CD4-positive, alpha-beta T cell (primary cell): ENCODE measurements around the gene STIP1. TPM values are rescaled to one million over a fixed set of nuclear protein-coding genes. Genes with fewer than 3 reads are reported as not detected.

Experiments
- ATAC-seq: fragments of 200-7000 bp; cut with Tn5 transposase; one replicate; pipeline ENCODE4 v1.10.0; 2022; ENCODE audit warnings: mild to moderate bottlenecking; ENCODE audit not compliant: poor library complexity
- CTCF ChIA-PET: fragments of 350-600 bp; sonication (Branson Sonifier 250); formaldehyde crosslinking; loops from one replicate; lab custom pipeline; 2021; ENCODE audit warnings: antibody characterized with exemption, inconsistent platforms; lab: Charles Lee
- POLR2A ChIA-PET: fragments of 350-600 bp; sonication (Branson Sonifier 250); formaldehyde crosslinking; loops from one replicate; lab custom pipeline; 2021; ENCODE audit warnings: antibody characterized with exemption, inconsistent platforms; lab: Charles Lee
- DNase-seq, 14 experiments: peaks; one replicate each; pipeline ENCODE4 v3.0.0-alpha.2; 2013 to 2020; ENCODE audit warnings: mixed read lengths in 2 of 14
- H3K27ac ChIP-seq, 2 donors: one replicate each; pipeline versions ENCODE4 v1.5.1 to v1.7.0; 2013; ENCODE audit warnings: low read length in 2 of 2, low read depth in 1 of 2, mild to moderate bottlenecking in 1 of 2
- H3K27me3 ChIP-seq, 2 experiments: 1 replicate in 1 of 2; 2 replicates in 1 of 2; pipeline versions ENCODE4 v1.6.1 to v1.7.0; 2013; ENCODE audit warnings: low read length in 2 of 2, control low read depth in 1 of 2, mild to moderate bottlenecking in 1 of 2, moderate library complexity in 1 of 2; ENCODE audit not compliant: insufficient read depth in 2 of 2, control insufficient read depth in 1 of 2
- H3K36me3 ChIP-seq: one replicate; pipeline ENCODE4 v1.6.1; 2013; ENCODE audit warnings: low read length, control low read depth; ENCODE audit not compliant: insufficient read depth
- H3K4me1 ChIP-seq: one replicate; pipeline ENCODE4 v1.6.1; 2013; ENCODE audit warnings: low read length, control low read depth; ENCODE audit not compliant: insufficient read depth
- H3K4me3 ChIP-seq: one replicate; pipeline ENCODE4 v1.5.1; 2013; ENCODE audit warnings: mild to moderate bottlenecking, low read length, moderate library complexity
- H3K9me3 ChIP-seq, 2 experiments: 1 replicate in 1 of 2; 2 replicates in 1 of 2; pipeline versions ENCODE4 v1.6.1 to v1.7.0; 2013; ENCODE audit warnings: low read length in 2 of 2, mild to moderate bottlenecking in 2 of 2, control low read depth in 1 of 2, moderate library complexity in 1 of 2; ENCODE audit not compliant: control insufficient read depth in 1 of 2, insufficient read depth in 1 of 2
- H3K27ac Mint-ChIP-seq: one replicate; pipeline ENCODE4 v1.8.0; 2020; ENCODE audit warnings: mixed read lengths
- H3K27me3 Mint-ChIP-seq: one replicate; pipeline ENCODE4 v1.8.0; 2021; ENCODE audit warnings: mixed read lengths
- H3K36me3 Mint-ChIP-seq: one replicate; pipeline ENCODE4 v1.8.0; 2021; ENCODE audit warnings: low read depth, mixed read lengths
- H3K4me1 Mint-ChIP-seq: one replicate; pipeline ENCODE4 v1.8.0; 2021; ENCODE audit warnings: low read depth, mixed read lengths
- H3K4me3 Mint-ChIP-seq: one replicate; pipeline ENCODE4 v1.8.0; 2020; ENCODE audit warnings: mild to moderate bottlenecking, mixed read lengths
- H3K9me3 Mint-ChIP-seq: one replicate; pipeline ENCODE4 v1.8.0; 2020; ENCODE audit warnings: mixed read lengths
- intact Hi-C, 2 experiments: fragments of 100-400 bp; cut with DNase I in 1 of 2; cut with micrococcal nuclease in 1 of 2; formaldehyde crosslinking; loops; one replicate each; pipeline versions ENCODE4 v1.15.1 to v1.9.0; 2023 to 2025; cut with DNase I, micrococcal nuclease
- total RNA-seq, 174 experiments: library from RNA in 2 of 174; stranded (reverse) in 2 of 174; gene quantifications; one replicate each; pipeline ENCODE4 v1.2.3 and lab custom pipeline; 2021 to 2026
- TF ChIP-seq, protein P1 (sequence below): fragments of 200-600 bp; IDR thresholded peaks from one replicate; pipeline ENCODE4 v1.8.0; 2022; ENCODE audit warnings: antibody characterized with exemption, mild to moderate bottlenecking

The STIP1 gene
- total RNA-seq, 2 experiments from 2014 or later = 29.0 to 37.5 TPM

GRCh38 chr11:64208796-64209562 lies 23.0 kb downstream of the STIP1 start:
- ChIA-PET POLR2A (interaction anchor here (0.7 to 7.1 kb wide), 11 partner anchors 16 to 109 kb away, joined by 3 to 116 read pairs (median 64); partner anchors contain the start of genes CATSPERZ, DNAJC4, ESRRA and NUDT22), CTCF (interaction anchor here (5.4 kb wide), 1 partner anchor 94 kb away, joined by 123 read pairs; the partner anchor contains the start of genes CATSPERZ and ESRRA)
- Histone ChIP-seq H3K36me3 (peaks cover 50% of the 10 kb centered on the region), H3K27ac (peak overlapping the region; percentile 86 to 90), H3K4me1 (peaks cover 61% of the 10 kb centered on the region), H3K9me3 (no peaks in the 10 kb centered on the region), H3K4me3 (peak overlapping the region; percentile 100), H3K27me3 (no peaks in the 10 kb centered on the region)
- Mint-ChIP-seq H3K9me3 (no peaks in the 10 kb centered on the region), H3K27ac (peak overlapping the region; percentile 93), H3K4me3 (peak overlapping the region; percentile 56), H3K4me1 (peaks cover 43% of the 10 kb centered on the region), H3K36me3 (peaks cover 71% of the 10 kb centered on the region), H3K27me3 (no peaks in the 10 kb centered on the region)
- intact Hi-C loops = loop anchor here (5.0 kb wide), 1 partner anchor 33 kb away; the partner anchor contains the start of gene FKBP2 (in 2 of the 2)
- no peak for DNase-seq
- TF ChIP-seq, protein P1, sequence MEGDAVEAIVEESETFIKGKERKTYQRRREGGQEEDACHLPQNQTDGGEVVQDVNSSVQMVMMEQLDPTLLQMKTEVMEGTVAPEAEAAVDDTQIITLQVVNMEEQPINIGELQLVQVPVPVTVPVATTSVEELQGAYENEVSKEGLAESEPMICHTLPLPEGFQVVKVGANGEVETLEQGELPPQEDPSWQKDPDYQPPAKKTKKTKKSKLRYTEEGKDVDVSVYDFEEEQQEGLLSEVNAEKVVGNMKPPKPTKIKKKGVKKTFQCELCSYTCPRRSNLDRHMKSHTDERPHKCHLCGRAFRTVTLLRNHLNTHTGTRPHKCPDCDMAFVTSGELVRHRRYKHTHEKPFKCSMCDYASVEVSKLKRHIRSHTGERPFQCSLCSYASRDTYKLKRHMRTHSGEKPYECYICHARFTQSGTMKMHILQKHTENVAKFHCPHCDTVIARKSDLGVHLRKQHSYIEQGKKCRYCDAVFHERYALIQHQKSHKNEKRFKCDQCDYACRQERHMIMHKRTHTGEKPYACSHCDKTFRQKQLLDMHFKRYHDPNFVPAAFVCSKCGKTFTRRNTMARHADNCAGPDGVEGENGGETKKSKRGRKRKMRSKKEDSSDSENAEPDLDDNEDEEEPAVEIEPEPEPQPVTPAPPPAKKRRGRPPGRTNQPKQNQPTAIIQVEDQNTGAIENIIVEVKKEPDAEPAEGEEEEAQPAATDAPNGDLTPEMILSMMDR = no peak
- ATAC-seq = no peak

GRCh38 chr11:64209563-64209843 lies 23.5 kb downstream of the STIP1 start:
- H3K4me1 Mint-ChIP-seq = peaks cover 38% of the 10 kb centered on the region
- H3K4me1 ChIP-seq = peaks cover 56% of the 10 kb centered on the region
- TF ChIP-seq, protein P1 = no peak
- no peaks in the 10 kb centered on the region for H3K9me3 Mint-ChIP-seq
- no peak overlapping the region for H3K4me3 ChIP-seq
- H3K4me3 Mint-ChIP-seq = no peak overlapping the region
- no peaks in the 10 kb centered on the region for H3K9me3 ChIP-seq
- ChIA-PET CTCF (no interaction called here), POLR2A (interaction anchor here (0.7 to 7.1 kb wide), 6 partner anchors 15 to 60 kb away, joined by 3 to 116 read pairs (median 18); partner anchors contain the start of genes DNAJC4, FKBP2, NUDT22 and STIP1)
- ATAC-seq = no peak
- no peak for DNase-seq
- no peak overlapping the region for H3K27ac ChIP-seq
- peaks cover 49% of the 10 kb centered on the region for H3K36me3 ChIP-seq
- H3K27ac Mint-ChIP-seq = peak overlapping the region; percentile 93
- H3K36me3 Mint-ChIP-seq = peaks cover 71% of the 10 kb centered on the region
- no peaks in the 10 kb centered on the region for H3K27me3 Mint-ChIP-seq
- intact Hi-C loops = loop anchor here (5.0 kb wide), 1 partner anchor 33 kb away; the partner anchor contains the start of gene FKBP2 (in 2 of the 2)
- H3K27me3 ChIP-seq = no peaks in the 10 kb centered on the region

DNA sequence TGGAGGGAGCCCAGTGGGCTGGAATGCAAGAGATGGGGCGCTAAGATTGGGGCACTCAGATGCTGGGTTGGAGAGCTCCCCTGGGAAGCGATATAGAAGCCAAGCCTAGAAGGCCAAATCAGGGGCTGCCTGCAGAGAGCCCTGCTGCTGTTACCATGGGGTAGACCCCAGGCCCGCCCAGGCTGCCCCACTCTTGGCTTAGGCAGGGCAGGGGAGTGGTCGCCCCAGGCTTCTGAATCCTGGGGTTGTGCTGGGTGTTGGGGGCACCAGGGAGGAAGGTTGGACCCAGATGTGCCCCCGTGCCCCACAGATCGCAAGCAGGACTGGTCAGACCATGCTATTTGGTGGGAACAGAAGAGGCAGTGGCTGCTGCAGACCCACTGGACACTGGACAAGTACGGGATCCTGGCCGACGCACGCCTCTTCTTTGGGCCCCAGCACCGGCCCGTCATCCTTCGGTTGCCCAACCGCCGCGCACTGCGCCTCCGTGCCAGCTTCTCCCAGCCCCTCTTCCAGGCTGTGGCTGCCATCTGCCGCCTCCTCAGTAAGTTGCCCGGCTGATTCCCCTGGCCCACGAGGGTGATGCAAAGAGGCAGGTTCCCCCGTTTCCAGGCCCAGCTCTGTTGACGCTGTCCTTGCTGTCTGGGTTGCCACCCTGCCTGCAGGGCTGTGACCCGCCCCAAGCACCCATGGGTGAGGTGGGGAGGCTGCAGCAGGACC lies 24.5 kb downstream of the STIP1 start:
- ATAC-seq = no peak
- peaks cover 57% of the 10 kb centered on the region for H3K36me3 ChIP-seq
- POLR2A ChIA-PET = interaction anchor here (1.5 to 7.1 kb wide), 3 partner anchors 15 to 31 kb away, joined by 4 to 116 read pairs (median 5); partner anchors contain the start of genes FKBP2, NUDT22, STIP1 and TRPT1
- H3K27me3 Mint-ChIP-seq = no peaks in the 10 kb centered on the region
- CTCF ChIA-PET = no interaction called here
- H3K36me3 Mint-ChIP-seq = peaks cover 77% of the 10 kb centered on the region
- TF ChIP-seq, protein P1 = no peak
- H3K4me1 Mint-ChIP-seq = peaks cover 36% of the 10 kb centered on the region
- H3K27ac Mint-ChIP-seq = no peak overlapping the region
- H3K9me3 ChIP-seq = no peaks in the 10 kb centered on the region
- no peak overlapping the region for H3K4me3 ChIP-seq
- no peaks in the 10 kb centered on the region for H3K27me3 ChIP-seq
- DNase-seq = no peak
- H3K9me3 Mint-ChIP-seq = no peaks in the 10 kb centered on the region
- intact Hi-C loops = no loop called here
- H3K4me1 ChIP-seq = peaks cover 46% of the 10 kb centered on the region
- H3K4me3 Mint-ChIP-seq = no peak overlapping the region
- no peak overlapping the region for H3K27ac ChIP-seq
